ENCODE measurements around the gene LRRN2.

DNA sequence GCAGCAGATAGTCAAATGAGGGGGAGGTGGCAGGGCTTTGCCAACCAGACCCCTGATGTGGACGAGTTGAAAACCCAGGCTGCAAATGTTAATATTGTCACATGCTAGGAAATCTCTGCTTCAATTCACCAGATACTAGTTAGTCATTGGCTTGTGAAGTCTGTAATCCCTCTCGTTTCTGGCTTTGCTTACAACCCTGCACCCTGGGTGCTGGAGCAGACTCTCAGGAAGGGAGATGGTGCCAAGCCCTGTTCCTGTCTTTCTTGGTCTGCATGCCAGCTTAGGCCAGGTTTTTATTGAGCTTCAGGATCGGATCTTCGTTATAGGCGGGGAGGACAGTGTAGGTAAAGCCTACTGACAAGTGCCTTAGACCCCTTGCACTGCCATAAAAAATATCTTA is 116.1 kb downstream of the LRRN2 start:
- TF ChIP-seq RARB (CRISPR knock-in tag; IDR thresholded peaks at IDR 0.05) = no peak
- TF ChIP-seq CSRNP3 (CRISPR knock-in tag; IDR thresholded peaks at IDR 0.05) = no peak
- no peak for TF ChIP-seq BACH2 (CRISPR knock-in tag; IDR thresholded peaks at IDR 0.05; ENCODE audit: borderline replicate concordance)
- no peak for TF ChIP-seq PATZ1 (CRISPR knock-in tag; IDR thresholded peaks at IDR 0.05; ENCODE audit: borderline replicate concordance)
- TF ChIP-seq ZFP30 (CRISPR knock-in tag; IDR thresholded peaks at IDR 0.05) = no peak
- no peak for TF ChIP-seq OSR1 (CRISPR knock-in tag; IDR thresholded peaks at IDR 0.05)
- TF ChIP-seq, protein P1, sequence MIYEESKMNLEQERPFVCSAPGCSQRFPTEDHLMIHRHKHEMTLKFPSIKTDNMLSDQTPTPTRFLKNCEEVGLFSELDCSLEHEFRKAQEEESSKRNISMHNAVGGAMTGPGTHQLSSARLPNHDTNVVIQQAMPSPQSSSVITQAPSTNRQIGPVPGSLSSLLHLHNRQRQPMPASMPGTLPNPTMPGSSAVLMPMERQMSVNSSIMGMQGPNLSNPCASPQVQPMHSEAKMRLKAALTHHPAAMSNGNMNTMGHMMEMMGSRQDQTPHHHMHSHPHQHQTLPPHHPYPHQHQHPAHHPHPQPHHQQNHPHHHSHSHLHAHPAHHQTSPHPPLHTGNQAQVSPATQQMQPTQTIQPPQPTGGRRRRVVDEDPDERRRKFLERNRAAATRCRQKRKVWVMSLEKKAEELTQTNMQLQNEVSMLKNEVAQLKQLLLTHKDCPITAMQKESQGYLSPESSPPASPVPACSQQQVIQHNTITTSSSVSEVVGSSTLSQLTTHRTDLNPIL (CRISPR knock-in tag; IDR thresholded peaks at IDR 0.05; ENCODE audit: low read depth) = no peak
- TF ChIP-seq ISL1 (CRISPR knock-in tag; IDR thresholded peaks at IDR 0.05) = no peak

All from SK-N-SH treated with all-trans-retinoic acid at 6 μM for 48 hours (cell line).